ENCODE measurements around the gene ZNF827. TPM values are rescaled to one million over a fixed set of nuclear protein-coding genes. Genes with fewer than 3 reads are reported as not detected.

The ZNF827 gene
- total and polyA plus RNA-seq, 2 experiments from 2014 or later = 20.3 to 33.1 TPM

DNA sequence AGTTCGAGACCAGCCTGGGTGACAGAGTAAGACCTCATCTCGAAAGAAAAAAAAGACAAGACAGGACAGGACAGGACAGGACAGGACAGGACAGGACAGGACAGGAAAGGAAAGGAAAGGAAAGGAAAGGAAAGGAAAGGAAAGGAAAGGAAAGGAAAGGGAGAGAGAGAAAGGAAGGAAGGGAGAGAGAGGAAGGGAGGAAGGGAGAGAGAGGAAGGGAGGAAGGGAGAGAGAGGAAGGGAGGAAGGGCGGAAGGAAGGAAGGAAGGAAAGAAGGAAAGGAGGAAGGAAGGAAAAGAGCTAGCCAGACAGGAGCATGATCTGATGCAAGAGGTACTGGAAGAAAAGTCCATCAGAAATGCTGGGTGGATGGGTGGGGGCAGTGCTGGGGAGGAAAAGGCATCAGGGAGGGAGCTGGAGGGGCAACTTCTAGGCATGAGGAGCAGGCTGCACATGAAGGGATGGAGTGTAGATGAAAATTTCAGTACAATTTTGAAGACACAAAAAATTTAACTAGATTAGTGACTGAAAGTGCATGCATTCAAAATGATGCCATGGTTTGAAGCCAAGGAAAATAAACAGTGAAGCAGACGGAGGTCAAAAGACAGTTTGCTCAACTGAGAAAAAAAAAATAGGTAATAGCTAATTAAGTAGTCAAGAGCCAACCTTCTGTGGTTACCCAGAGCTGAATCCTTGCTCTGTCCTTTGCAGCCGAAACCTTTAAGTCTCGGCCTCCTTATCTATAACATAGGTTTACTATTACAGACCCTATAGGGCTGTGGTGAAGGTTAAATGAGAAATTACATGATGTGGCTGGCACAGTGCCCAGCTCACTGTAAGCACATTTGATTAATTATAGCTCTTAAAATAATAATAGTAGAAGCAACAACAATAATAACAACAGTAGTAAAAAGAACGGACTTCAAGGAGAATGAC, 59.9 kb downstream of the ZNF827 start (continued):
- TF ChIP-seq, protein P1, sequence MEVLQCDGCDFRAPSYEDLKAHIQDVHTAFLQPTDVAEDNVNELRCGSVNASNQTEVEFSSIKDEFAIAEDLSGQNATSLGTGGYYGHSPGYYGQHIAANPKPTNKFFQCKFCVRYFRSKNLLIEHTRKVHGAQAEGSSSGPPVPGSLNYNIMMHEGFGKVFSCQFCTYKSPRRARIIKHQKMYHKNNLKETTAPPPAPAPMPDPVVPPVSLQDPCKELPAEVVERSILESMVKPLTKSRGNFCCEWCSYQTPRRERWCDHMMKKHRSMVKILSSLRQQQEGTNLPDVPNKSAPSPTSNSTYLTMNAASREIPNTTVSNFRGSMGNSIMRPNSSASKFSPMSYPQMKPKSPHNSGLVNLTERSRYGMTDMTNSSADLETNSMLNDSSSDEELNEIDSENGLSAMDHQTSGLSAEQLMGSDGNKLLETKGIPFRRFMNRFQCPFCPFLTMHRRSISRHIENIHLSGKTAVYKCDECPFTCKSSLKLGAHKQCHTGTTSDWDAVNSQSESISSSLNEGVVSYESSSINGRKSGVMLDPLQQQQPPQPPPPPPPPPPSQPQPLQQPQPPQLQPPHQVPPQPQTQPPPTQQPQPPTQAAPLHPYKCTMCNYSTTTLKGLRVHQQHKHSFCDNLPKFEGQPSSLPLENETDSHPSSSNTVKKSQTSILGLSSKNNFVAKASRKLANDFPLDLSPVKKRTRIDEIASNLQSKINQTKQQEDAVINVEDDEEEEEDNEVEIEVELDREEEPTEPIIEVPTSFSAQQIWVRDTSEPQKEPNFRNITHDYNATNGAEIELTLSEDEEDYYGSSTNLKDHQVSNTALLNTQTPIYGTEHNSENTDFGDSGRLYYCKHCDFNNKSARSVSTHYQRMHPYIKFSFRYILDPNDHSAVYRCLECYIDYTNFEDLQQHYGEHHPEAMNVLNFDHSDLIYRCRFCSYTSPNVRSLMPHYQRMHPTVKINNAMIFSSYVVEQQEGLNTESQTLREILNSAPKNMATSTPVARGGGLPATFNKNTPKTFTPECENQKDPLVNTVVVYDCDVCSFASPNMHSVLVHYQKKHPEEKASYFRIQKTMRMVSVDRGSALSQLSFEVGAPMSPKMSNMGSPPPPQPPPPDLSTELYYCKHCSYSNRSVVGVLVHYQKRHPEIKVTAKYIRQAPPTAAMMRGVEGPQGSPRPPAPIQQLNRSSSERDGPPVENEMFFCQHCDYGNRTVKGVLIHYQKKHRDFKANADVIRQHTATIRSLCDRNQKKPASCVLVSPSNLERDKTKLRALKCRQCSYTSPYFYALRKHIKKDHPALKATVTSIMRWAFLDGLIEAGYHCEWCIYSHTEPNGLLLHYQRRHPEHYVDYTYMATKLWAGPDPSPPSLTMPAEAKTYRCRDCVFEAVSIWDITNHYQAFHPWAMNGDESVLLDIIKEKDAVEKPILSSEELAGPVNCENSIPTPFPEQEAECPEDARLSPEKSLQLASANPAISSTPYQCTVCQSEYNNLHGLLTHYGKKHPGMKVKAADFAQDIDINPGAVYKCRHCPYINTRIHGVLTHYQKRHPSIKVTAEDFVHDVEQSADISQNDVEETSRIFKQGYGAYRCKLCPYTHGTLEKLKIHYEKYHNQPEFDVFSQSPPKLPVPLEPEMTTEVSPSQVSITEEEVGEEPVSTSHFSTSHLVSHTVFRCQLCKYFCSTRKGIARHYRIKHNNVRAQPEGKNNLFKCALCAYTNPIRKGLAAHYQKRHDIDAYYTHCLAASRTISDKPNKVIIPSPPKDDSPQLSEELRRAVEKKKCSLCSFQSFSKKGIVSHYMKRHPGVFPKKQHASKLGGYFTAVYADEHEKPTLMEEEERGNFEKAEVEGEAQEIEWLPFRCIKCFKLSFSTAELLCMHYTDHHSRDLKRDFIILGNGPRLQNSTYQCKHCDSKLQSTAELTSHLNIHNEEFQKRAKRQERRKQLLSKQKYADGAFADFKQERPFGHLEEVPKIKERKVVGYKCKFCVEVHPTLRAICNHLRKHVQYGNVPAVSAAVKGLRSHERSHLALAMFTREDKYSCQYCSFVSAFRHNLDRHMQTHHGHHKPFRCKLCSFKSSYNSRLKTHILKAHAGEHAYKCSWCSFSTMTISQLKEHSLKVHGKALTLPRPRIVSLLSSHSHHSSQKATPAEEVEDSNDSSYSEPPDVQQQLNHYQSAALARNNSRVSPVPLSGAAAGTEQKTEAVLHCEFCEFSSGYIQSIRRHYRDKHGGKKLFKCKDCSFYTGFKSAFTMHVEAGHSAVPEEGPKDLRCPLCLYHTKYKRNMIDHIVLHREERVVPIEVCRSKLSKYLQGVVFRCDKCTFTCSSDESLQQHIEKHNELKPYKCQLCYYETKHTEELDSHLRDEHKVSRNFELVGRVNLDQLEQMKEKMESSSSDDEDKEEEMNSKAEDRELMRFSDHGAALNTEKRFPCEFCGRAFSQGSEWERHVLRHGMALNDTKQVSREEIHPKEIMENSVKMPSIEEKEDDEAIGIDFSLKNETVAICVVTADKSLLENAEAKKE (CRISPR knock-in tag; IDR thresholded peaks at IDR 0.05) = no peak
- no peak for TF ChIP-seq NANOG (IDR thresholded peaks at IDR 0.05; ENCODE audit: borderline replicate concordance)
- no peak for TF ChIP-seq JUNB (IDR thresholded peaks at IDR 0.05; ENCODE audit: unreplicated experiment)
- no peak for TF ChIP-seq POLR2AphosphoS5 (IDR thresholded peaks at IDR 0.05; ENCODE audit: low read depth)
- TF ChIP-seq, protein P2, sequence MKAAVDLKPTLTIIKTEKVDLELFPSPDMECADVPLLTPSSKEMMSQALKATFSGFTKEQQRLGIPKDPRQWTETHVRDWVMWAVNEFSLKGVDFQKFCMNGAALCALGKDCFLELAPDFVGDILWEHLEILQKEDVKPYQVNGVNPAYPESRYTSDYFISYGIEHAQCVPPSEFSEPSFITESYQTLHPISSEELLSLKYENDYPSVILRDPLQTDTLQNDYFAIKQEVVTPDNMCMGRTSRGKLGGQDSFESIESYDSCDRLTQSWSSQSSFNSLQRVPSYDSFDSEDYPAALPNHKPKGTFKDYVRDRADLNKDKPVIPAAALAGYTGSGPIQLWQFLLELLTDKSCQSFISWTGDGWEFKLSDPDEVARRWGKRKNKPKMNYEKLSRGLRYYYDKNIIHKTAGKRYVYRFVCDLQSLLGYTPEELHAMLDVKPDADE (IDR thresholded peaks at IDR 0.05) = no peak
- no peak for TF ChIP-seq STAT1 (IDR thresholded peaks at IDR 0.05; ENCODE audit: unreplicated experiment)
- no peak for TF ChIP-seq ZNF331 (CRISPR knock-in tag; IDR thresholded peaks at IDR 0.05; ENCODE audit: low read depth)
- no peak for TF ChIP-seq EZH2 (IDR thresholded peaks at IDR 0.05; ENCODE audit: low read depth, unreplicated experiment)
- TF ChIP-seq ZNF114 (CRISPR knock-in tag; IDR thresholded peaks at IDR 0.05) = no peak

Measured in GM23338 (cell line).